GM19452 (cell line): Measurements from ENCODE around the gene VPREB1.
"Not testable (repeated sequence)": the region's sequence is repeated elsewhere in the genome, so short reads cannot be mapped to it uniquely, and the experiment has no call there.

Experiments used
- ATAC-seq: cut with Tn5 transposase; IDR thresholded peaks from one replicate; pipeline ENCODE4 v1.9.1; 2021; ENCODE audit not compliant: unreplicated experiment

The VPREB1 gene, protein sequence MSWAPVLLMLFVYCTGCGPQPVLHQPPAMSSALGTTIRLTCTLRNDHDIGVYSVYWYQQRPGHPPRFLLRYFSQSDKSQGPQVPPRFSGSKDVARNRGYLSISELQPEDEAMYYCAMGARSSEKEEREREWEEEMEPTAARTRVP

DNA sequence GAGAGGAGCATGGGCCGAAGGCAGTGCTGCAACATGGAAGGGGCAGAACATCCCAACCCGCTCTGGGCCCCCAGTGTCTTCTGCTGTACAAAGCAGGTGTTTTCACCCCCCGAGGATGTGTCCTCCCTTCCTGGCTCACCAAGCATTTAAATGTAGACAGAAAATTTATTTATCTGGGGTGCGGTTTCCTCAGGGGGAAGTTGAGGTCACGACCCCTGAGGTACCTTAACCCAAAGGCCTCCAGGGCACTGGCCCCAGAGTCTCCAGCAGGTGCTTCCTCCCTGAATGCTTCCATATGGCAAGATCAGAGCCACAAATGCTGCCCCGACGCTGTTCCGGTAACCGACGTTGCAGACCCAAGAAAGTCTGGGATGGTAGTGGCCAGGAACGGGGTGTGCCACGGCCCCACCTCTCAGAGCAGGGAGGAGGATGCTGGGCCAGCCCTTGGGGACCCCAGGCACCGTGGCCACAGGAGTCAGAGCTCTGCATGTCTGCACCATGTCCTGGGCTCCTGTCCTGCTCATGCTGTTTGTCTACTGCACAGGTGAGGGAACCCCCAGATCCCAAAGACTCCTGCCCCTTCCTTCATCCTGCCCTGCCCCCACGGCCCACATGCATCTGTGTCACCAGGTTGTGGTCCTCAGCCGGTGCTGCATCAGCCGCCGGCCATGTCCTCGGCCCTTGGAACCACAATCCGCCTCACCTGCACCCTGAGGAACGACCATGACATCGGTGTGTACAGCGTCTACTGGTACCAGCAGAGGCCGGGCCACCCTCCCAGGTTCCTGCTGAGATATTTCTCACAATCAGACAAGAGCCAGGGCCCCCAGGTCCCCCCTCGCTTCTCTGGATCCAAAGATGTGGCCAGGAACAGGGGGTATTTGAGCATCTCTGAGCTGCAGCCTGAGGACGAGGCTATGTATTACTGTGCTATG, at the start of gene VPREB1:
Gene VPREB1 (plus strand): TSS at position 471 of the 935 bp plus-strand sequence. CDS start 28 bp downstream, at position 499.
- ATAC-seq: no peak

DNA sequence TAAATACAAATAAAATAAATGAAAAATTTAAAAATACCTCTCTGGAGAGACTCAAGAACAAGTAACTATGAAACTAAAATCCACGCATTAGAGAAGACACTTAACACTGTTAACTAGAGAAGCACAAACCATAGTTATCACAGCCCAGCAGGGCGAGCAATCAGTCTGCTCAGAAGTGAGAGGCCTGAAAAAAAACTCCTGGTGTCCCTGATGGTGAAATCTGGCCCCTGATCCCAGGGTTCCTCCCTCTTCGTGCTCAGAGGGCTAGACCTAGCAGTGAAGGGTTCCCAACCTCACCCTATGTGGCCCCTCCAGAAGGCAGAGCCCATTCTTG, 49.7 kb upstream of the VPREB1 start:
- ATAC-seq: no peak

DNA sequence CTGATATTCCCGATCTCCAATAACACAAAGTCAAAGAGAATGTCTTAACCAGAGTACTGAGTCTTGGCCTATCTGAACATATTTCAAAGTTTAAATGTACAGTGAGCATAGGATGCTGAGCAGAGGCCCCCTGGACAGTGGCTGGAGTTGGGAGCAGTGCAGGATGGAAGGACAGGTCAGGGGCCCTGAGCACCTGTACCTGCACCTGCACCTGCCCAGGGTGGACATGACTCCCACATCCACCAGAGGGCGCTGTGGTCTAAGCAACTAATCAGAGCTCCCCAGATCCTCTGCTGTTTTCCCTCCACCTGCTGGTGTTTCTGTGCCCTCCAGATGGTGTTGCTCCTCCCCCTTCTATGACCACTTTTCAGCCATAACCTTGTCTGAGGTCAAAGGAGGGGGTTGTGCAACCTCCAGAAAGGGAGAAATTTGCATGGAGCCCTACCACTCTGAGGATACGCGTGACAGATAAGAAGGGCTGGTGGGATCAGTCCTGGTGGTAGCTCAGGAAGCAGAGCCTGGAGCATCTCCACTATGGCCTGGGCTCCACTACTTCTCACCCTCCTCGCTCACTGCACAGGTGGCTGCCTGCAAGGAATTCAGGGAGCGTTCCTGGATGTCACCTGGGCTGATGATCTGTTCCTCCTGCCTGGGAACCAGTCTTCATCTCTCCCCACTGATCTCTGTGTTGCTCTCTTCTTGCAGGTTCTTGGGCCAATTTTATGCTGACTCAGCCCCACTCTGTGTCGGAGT, 49.1 kb upstream of the VPREB1 start:
- no peak for ATAC-seq

DNA sequence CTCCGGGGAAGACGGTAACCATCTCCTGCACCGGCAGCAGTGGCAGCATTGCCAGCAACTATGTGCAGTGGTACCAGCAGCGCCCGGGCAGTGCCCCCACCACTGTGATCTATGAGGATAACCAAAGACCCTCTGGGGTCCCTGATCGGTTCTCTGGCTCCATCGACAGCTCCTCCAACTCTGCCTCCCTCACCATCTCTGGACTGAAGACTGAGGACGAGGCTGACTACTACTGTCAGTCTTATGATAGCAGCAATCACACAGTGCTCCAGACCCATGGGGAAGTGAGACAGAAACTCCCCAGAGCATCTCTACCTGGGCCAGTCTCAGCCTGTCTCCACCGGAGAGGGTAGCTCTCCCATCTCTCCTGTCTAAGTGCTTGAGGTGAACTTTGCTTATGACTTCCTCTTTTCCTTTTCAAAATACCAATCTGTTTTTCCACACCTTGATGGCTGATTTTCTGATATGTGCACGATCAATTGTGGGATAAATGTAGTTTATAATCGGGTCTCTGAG, 48.5 kb upstream of the VPREB1 start:
- no peak for ATAC-seq

DNA sequence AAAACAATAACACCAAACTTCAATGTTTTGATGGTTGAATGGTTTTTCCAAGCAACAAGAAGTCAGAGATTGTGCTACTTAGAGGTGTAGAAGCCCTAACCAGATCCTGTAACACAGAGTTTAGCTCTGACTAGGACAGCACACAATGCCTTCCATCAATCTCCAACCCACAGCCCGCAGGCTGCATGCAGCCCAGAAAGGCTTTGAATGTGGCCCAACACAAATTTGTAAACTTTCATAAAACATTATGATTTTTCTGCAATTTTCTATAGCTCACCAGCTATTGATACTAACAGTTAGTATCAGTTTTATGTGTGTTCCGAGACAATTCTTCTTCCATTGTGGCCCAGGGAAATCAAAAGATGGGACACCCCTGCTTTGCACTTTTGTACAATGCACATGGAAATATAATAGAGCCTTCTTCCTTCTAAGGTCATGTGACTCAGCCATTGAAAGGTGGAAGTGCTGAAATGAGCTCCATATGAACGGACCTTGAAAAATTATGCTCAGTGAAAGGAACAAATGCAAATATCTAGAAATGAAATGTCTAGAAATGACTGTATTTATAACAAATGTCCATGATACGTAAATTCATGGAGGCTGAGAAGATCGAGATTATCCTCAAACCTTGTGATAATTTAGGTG, 47.6 kb upstream of the VPREB1 start:
- no peak for ATAC-seq

DNA sequence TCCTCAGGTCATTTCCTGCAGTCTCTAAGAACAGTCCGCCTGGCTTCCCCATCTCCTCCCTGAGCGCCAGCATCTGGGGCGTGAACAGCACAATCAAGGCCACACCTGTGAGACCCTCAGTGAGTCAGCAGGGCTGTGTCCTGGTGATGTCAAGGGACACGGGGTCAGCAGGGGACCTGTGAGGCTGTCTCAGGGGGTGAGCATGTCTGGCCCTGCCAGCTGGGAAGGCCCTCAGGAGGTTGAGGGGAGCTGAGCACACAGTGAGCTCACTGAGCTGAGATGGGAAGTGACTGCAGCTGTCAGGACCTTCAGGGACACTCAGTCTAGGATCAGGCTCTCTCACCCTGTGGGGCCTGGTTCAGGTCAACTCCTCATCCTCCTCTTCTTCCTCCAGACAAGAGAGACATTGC, 46.6 kb upstream of the VPREB1 start:
- ATAC-seq: no peak

DNA sequence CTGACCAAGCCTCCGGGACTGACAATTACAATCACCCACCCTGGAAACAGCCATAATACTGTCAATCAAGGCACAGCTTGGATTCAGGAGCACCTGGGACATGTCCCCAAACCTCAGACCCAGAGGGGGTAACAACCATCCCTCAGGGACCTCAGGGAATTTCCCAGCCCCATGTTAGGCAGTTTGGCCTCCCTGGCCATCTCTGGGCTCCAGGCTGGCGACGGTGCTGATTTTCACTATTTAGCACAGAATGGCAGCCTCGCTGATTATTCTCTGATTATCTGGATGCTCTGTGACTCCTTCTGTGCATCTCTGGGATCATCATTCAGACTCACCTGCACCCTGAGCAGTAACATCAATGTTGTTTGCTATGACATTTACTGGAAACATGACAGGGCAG, 45.8 kb upstream of the VPREB1 start:
- ATAC-seq: no peak

DNA sequence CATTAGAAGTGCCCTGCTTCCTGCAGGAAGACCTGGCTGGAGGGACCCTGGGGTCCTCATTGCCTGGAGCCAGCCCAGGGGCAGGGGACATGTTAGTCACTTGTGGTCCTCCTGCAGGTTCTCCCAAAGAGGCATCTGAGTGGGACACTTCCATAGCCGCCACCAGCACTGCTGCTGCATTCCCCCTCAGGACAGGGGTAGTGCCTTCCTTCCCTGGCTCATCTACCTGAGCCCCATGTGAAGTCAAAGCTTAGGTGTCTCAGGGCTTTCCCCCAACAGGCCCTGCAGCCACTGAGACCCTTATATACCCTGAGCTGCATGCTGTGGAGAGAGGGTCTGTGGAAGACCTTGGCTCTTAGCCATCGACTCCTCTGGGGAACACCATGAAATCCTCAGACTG, 45.0 kb upstream of the VPREB1 start:
- no peak for ATAC-seq

DNA sequence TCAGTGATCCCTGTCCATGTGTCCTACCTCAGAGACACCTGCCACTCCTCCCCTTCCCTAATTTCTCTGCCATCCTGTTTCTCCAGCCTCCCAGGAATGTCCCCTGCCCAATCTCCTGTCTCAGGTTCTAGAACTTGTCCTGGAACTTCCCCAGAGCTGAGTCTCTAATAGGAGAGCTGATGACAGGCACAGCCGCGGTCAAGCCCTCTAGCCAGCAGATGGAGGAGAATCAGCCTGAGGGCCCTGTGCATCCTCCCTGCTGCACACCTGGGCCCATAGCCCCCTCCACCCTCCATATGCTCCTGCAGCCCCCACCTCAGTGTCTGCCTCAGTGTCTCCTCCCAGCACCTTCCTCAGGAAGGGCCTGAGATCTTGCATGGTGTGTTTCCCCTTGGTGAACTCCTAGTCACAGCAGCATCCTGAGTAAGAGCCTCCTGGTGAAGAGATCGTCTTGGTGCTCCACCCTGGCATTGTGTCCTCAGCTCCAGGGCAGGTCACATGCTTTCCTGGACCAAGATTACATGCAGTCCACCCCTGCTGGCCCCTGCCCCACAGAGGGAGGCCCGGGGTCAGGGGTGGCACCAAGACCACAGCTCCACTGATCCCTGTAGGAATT, 43.9 kb upstream of the VPREB1 start:
- ATAC-seq: no peak

DNA sequence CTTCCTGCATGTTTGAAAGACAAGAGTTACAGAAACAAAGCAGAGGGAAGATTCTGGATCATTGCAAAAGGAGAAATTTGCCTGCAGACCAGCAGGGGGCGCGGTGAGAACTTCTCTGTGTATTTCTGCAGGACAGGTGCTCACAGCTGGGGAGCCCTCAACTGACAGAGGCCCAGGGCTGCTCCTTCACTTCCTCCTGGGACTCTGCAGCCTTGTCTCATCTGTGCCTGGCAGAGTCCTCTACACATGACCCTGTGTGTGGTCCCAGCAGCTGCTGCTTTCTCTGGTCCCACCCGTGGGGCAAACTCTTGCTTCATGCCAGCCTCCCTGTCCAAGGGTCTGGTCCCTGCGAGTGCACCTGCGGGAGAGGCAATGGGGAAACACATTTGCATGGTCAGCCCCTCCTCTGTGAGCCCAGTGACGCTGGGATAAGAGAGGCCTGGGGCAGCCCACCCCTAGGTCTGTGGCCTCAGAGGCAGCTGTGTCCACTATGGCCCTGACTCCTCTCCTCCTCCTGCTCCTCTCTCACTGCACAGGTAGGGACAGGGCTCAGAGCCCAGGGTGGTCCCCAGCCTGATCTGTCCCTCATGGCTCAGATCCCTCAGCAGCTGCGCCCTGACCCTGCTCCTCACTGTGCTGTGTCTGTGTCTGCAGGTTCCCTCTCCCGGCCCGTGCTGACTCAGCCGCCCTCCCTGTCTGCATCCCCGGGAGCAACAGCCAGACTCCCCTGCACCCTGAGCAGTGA, 43.2 kb upstream of the VPREB1 start:
- ATAC-seq: no peak

DNA sequence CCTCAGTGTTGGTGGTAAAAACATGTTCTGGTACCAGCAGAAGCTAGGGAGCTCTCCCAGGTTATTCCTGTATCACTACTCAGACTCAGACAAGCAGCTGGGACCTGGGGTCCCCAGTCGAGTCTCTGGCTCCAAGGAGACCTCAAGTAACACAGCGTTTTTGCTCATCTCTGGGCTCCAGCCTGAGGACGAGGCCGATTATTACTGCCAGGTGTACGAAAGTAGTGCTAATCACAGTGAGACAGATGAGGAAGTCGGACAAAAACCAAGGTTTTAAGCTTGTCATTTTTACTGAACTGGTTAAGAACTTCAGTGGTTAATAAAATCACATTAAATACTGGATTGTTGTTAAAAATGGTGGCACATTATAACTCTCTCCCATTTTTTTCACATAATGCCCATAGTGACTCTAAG, 42.6 kb upstream of the VPREB1 start:
- ATAC-seq: no peak

DNA sequence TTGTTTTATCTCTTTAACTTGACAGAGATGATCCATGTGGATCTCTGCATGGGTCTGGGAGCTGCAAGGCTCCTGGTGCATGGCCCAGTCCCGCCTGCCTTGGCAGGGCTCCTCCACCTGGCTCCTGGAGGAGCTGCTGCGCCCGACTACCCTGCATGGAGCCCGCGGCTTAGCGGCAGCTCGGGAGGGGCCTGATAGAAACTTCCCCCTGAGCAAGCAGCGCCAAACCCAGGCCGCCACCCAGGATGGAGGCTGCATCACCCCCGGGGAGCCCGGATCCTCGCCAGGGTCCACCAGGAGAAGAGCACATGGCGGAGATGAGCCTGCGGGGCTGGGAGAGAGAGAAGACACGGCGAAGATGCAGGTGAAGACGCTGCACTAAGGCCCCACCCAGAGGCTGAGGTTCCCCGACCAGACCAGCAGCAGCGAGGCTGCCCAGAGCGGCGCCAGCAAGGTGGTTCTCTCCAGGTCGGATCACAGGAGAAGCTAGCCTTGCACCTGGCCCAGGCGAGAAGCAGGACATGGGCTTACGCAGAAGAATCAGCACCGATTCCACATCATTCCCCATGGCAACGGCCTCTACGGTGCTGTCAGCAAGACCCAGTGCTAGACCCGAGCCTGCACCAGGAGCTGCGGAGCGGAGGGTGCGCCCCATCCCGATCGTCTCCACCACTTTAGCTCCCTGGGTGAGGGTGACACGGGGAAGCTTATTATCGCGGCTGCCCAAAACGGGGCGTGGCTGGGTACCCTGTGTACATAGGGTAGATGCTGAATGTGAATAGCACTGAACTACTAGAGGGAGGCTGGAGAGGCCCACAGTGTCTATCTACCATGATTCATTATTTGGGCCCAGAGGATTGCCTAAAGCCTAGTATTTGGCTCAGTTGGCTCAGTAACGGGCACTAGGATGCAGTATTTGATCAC, 41.3 kb upstream of the VPREB1 start:
- no peak for ATAC-seq

DNA sequence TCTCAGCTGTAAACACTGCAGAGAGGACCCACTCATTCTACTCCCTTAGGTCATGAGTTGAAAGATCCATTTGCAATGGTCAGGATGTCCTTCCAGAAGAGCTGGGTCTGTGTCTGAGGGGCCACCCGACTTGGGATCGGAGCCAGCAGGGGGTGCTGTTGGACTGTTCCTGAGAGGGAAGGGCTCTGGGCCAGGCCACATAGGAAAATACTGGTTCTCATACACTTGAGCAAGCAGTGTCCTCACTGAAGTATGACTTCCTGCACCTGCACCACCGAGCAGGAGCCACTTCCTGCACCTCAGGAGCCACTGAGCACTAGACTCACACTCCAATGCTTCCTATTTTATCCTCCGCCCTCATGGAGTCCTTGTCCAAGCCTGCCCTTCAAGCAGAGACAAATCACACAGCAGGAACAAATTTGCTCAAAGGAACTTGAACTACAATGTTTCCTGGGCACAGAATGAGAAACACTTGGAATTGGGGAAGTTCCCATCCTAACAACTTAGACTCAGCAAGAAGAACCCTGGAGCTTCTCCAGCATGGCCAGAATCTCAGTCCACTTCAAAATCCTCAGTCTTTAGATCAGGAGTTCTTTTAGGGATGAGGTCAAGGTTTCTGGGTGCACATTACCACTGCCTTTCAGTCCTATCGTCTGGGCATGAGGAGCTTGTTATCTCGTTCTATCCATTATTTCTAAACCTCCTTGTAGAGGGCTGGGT, 36.6 kb upstream of the VPREB1 start:
- peak; percentile 74 for ATAC-seq

DNA sequence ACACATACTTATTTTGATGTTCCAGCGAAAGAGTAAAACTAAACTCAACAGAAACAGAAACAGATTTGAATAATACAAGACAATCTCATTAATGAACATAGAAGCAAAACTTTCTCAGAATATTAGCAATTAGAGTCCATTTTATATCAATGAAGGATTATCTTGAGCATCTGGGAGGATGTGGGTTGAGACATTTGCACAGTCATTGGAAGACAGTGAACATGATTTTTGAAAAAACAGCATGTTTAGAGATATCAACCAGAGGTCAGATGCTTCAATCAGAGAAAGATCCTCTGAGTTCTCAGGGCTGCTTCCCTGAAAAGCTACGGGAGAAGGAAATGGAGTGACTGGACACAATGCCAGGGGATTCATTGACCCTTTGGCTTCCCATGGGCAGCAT, 35.9 kb upstream of the VPREB1 start:
- no peak for ATAC-seq

DNA sequence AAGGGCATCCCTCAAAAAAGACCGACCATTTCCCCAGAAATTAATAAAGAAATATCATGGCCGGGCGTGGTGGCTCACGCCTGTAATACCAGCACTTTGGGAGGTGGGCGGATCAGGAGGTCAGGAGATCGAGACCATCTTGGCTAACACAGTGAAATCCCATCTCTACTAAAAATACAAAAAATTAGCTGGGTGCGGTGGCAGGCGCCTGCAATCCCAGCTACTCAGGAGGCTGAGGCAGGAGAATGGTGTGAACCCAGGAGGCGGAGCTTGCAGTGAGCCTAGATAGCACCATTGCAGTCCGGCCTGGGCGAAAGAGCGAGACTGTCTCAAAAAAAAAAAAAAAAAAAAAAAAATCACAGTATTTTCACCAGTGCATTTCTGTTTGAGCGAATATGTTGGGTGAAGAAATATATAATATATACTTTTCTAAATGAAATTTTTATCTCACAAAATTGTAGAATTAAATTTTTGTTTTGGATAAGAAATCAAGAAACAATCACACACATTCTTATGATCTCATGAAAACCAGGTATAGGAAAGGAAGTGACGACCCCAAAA, 35.4 kb upstream of the VPREB1 start:
- not testable (repeated sequence) for ATAC-seq

DNA sequence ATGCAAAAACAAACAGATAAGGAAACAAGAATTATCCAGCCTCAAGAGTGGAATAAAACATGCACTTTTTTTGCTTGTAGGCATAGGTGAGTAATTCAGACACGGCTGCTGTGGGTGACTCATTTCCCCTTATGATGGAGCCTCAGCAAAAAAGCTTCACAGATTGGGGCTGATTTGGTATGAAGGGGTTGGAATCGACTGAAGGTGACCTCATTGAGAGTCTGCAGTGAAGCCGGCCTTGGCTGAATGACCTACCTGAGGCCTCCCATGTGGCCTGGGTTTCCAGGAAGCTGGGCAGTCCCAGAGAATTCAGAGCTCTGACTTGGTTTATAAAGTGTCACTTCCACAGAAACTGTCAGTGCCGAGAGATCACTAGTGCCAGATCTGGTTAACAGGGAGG, 34.2 kb upstream of the VPREB1 start:
- ATAC-seq: no peak

DNA sequence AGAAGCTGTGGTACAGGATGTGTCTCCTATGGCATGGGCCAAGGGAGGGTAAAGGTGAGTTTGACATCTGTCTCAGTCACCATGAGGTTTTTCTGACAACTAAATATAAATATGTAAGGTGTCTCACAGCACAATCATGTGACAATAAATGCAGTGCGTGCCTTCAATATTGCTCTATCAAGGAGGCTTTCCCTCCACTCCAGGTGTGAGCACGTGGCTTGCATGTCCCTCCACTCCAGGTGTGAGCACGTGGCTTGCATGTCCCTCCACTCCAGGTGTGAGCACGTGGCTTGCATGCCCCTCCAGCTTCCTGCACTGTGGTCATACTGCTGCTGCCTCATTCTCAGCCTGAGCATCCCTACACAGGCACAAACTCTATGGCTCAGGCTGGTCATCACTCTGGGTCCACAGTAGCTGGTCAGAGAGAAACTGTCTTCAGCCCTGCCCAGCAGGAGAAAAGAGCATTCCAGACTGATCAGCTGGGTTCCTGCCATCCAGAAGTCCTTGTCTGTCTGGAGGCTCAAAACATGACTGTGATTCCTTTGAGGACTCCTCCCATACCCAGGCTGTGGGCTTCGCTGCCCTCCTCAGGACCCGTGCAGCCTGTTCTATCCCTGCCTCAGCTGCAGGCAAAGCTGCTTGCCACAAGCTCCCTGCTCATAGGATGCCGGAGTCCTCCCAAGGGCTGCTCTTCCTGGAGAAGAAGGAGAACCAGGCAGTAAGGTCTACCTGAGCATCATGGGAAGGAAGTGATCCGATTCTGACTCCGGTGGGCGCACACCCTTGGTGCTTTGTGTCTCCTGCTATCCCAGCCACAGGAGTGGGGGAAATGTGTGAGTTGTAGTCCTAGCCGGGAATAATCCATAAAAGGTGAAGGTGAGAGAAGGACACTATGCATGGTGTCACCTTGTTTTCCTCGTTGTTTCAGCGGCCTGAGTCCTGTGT, 33.4 kb upstream of the VPREB1 start:
- no peak for ATAC-seq
